T-helper 2 cell treated with Interferon-gamma antibody and Interleukin-4, amounts not matched to agents 100 ng/mL and 5 ng/mL, for 36 hours (primary cell): ENCODE data around the gene B4GALNT3. TPM values are rescaled to one million over a fixed set of nuclear protein-coding genes. Genes with fewer than 3 reads are reported as not detected.

Experiments used
- intact Hi-C: fragments of 100-400 bp; cut with micrococcal nuclease; formaldehyde crosslinking; loops from one replicate; pipeline ENCODE4 v1.15.1; 2023
- total RNA-seq: library from RNA; stranded (reverse); gene quantifications from 2 replicates; pipeline ENCODE4 v1.2.3, GENCODE V29; 2022

The B4GALNT3 gene
- total RNA-seq, 1 donor from 2014 or later: 15.6 TPM

- intact Hi-C loops: no loop called here
Observed at GRCh38 chr12:587132-588023, 127.6 kb downstream of the B4GALNT3 start.

GRCh38 chr12:588024-588322, 128.2 kb downstream of the B4GALNT3 start:
- intact Hi-C loops: no loop called here

GRCh38 chr12:588646-589045, 128.9 kb downstream of the B4GALNT3 start:
- intact Hi-C loops: no loop called here

GRCh38 chr12:590206-590750, 130.5 kb downstream of the B4GALNT3 start:
- intact Hi-C loops: no loop called here

GRCh38 chr12:591167-592023, 131.7 kb downstream of the B4GALNT3 start:
- intact Hi-C loops: no loop called here

GRCh38 chr12:592024-592505, 132.3 kb downstream of the B4GALNT3 start:
- intact Hi-C loops: no loop called here

- intact Hi-C loops: no loop called here
Observed at GRCh38 chr12:593396-594270, 133.9 kb downstream of the B4GALNT3 start.

- intact Hi-C loops: no loop called here
Observed at GRCh38 chr12:597926-598568, 138.3 kb downstream of the B4GALNT3 start.

GRCh38 chr12:599756-600155, 140.0 kb downstream of the B4GALNT3 start:
- intact Hi-C loops: no loop called here

GRCh38 chr12:601976-602699, 142.4 kb downstream of the B4GALNT3 start:
- intact Hi-C loops: no loop called here

GRCh38 chr12:602700-603068, 142.9 kb downstream of the B4GALNT3 start:
- intact Hi-C loops: no loop called here

- intact Hi-C loops: no loop called here
Observed at GRCh38 chr12:604956-605355, 145.2 kb downstream of the B4GALNT3 start.

GRCh38 chr12:607541-608001, 147.8 kb downstream of the B4GALNT3 start:
- intact Hi-C loops: no loop called here

- intact Hi-C loops: no loop called here
Observed at GRCh38 chr12:608413-608812, 148.7 kb downstream of the B4GALNT3 start.

- intact Hi-C loops: no loop called here
Observed at GRCh38 chr12:608921-609320, 149.2 kb downstream of the B4GALNT3 start.

GRCh38 chr12:611721-612120, 152.0 kb downstream of the B4GALNT3 start:
- intact Hi-C loops: loop anchor here (10.0 kb wide), 1 partner anchor 53 kb away; the partner anchor contains the start of gene NINJ2

GRCh38 chr12:612293-612692, 152.6 kb downstream of the B4GALNT3 start:
- intact Hi-C loops: loop anchor here (10.0 kb wide), 1 partner anchor 53 kb away; the partner anchor contains the start of gene NINJ2

GRCh38 chr12:612886-613285, 153.1 kb downstream of the B4GALNT3 start:
- intact Hi-C loops: loop anchor here (10.0 kb wide), 1 partner anchor 52 kb away; the partner anchor contains the start of gene NINJ2
